ENCODE data around the gene CADPS.

Gene CADPS

GRCh38 chr3:62538691-62539356 lies 336.4 kb downstream of the CADPS start:
- no peak overlapping the region for H3K4me3 ChIP-seq (ENCODE audit: low read depth, low read length)

GRCh38 chr3:62534326-62534725 lies 340.9 kb downstream of the CADPS start:
- TF ChIP-seq CTCF (IDR thresholded peaks at IDR 0.05; ENCODE audit: low read depth, low read length) = no peak

More at GRCh38 chr3:62538691-62539356, 336.4 kb downstream of the CADPS start:
- TF ChIP-seq CTCF (IDR thresholded peaks at IDR 0.05; ENCODE audit: low read depth, low read length) = no peak

GRCh38 chr3:62532796-62533195 lies 342.4 kb downstream of the CADPS start:
- TF ChIP-seq CTCF (IDR thresholded peaks at IDR 0.05; ENCODE audit: low read depth, low read length) = no peak
- no peak overlapping the region for H3K4me3 ChIP-seq (ENCODE audit: low read depth, low read length)

More at GRCh38 chr3:62534326-62534725, 340.9 kb downstream of the CADPS start:
- no peak overlapping the region for H3K4me3 ChIP-seq (ENCODE audit: low read depth, low read length)

GRCh38 chr3:62531981-62532380 lies 343.2 kb downstream of the CADPS start:
- no peak for TF ChIP-seq CTCF (IDR thresholded peaks at IDR 0.05; ENCODE audit: low read depth, low read length)

GRCh38 chr3:62531493-62531892 lies 343.7 kb downstream of the CADPS start:
- no peak for TF ChIP-seq CTCF (IDR thresholded peaks at IDR 0.05; ENCODE audit: low read depth, low read length)
- no peak overlapping the region for H3K4me3 ChIP-seq (ENCODE audit: low read depth, low read length)

More at GRCh38 chr3:62531981-62532380, 343.2 kb downstream of the CADPS start:
- H3K4me3 ChIP-seq (ENCODE audit: low read depth, low read length) = no peak overlapping the region

GRCh38 chr3:62529230-62529629 lies 346.0 kb downstream of the CADPS start:
- no peak for TF ChIP-seq CTCF (IDR thresholded peaks at IDR 0.05; ENCODE audit: low read depth, low read length)

GRCh38 chr3:62527474-62527873 lies 347.7 kb downstream of the CADPS start:
- no peak for TF ChIP-seq CTCF (IDR thresholded peaks at IDR 0.05; ENCODE audit: low read depth, low read length)
- no peak overlapping the region for H3K4me3 ChIP-seq (ENCODE audit: low read depth, low read length)

More at GRCh38 chr3:62529230-62529629, 346.0 kb downstream of the CADPS start:
- H3K4me3 ChIP-seq (ENCODE audit: low read depth, low read length) = no peak overlapping the region

All from WI38 (cell line).